GM12878 (cell line): Measurements from ENCODE around the gene IGFALS. TPM values are rescaled to one million over a fixed set of nuclear protein-coding genes. Genes with fewer than 3 reads are reported as not detected.
A peak's percentile ranks its signal among the peaks of the same experiment; 100 is the strongest.

Source experiments
- ATAC-seq: fragments of 200-7000 bp; cut with Tn5 transposase; 3 replicates; pipeline ENCODE4 v1.9.1; 2020; ENCODE audit warnings: mild to moderate bottlenecking, moderate library complexity
- BruUV-seq: library from RNA; stranded (reverse); fragments of 400-500 nt; replicated peaks from 2 replicates; lab custom pipeline; 2021; lab: Mats Ljungman, UMichigan
- CTCF ChIA-PET: fragments of 300-600 bp; sonication (Branson Sonifier 250); formaldehyde crosslinking; extraction: SDS; loops from one replicate; lab custom pipeline; 2021; ENCODE audit warnings: inconsistent platforms; lab: Yijun Ruan, JAX
- POLR2A ChIA-PET: fragments of 350-600 bp; formaldehyde crosslinking; extraction: SDS; loops from one replicate; lab custom pipeline; 2021; ENCODE audit warnings: inconsistent platforms; lab: Charles Lee
- RAD21 ChIA-PET: fragments of 300-600 bp; sonication (Branson Sonifier 250); formaldehyde crosslinking; loops from one replicate; lab custom pipeline; 2023; ENCODE audit warnings: antibody characterized with exemption; ENCODE audit not compliant: unreplicated experiment; lab: Charles Lee
- SMC1A ChIA-PET: fragments of 300-600 bp; sonication (Branson Sonifier 250); formaldehyde crosslinking; loops from one replicate; lab custom pipeline; 2023; ENCODE audit not compliant: unreplicated experiment, uncharacterized antibody; lab: Charles Lee
- DNase-seq: peaks from one replicate; pipeline ENCODE4 v3.0.0-alpha.2; 2011; ENCODE audit warnings: low read depth, low spot score
- FAIRE-seq: peaks from 3 replicates; lab custom pipeline; 2011; peaks lifted over from hg19 to GRCh38; lab: Jason Lieb, UNC
- H2AFZ ChIP-seq: 2 replicates; pipeline ENCODE4 v1.6.0; 2011; ENCODE audit warnings: low read depth, low read length, control low read depth; ENCODE audit not compliant: control insufficient read depth
- H3K27ac ChIP-seq: 2 replicates; pipeline ENCODE4 v1.5.1; 2011; ENCODE audit warnings: control low read depth; ENCODE audit not compliant: control insufficient read depth, insufficient read depth
- H3K27me3 ChIP-seq, 2 experiments: replicated peaks in 1 of 2; 2 replicates each; pipeline versions ENCODE4 v1.6.0 to v1.6.1; 2011; ENCODE audit warnings: low read length in 1 of 2; ENCODE audit not compliant: control insufficient read depth in 2 of 2, insufficient read depth in 2 of 2
- H3K36me3 ChIP-seq, 2 experiments: 2 replicates each; pipeline ENCODE4 v1.5.1; 2011; ENCODE audit warnings: low read length in 1 of 2; ENCODE audit not compliant: control insufficient read depth in 2 of 2, insufficient read depth in 2 of 2
- H3K4me1 ChIP-seq: 2 replicates; pipeline ENCODE4 v1.6.1; 2011; ENCODE audit warnings: mild to moderate bottlenecking, low read length, moderate library complexity, mixed read lengths; ENCODE audit not compliant: control insufficient read depth, insufficient read depth
- H3K4me2 ChIP-seq: 2 replicates; pipeline ENCODE4 v1.6.0; 2011; ENCODE audit warnings: control low read depth; ENCODE audit not compliant: control insufficient read depth, insufficient read depth
- H3K4me3 ChIP-seq: fragments of 200-600 bp; sonication (generic); 2 replicates; pipeline ENCODE4 v1.5.1; 2016
- H3K79me2 ChIP-seq: 2 replicates; pipeline ENCODE4 v1.6.0; 2011; ENCODE audit warnings: low read length; ENCODE audit not compliant: control insufficient read depth, insufficient read depth
- H3K9ac ChIP-seq: 2 replicates; pipeline ENCODE4 v1.8.0; 2011; ENCODE audit warnings: low read length, control low read depth, mixed read lengths; ENCODE audit not compliant: control insufficient read depth, insufficient read depth
- H3K9me3 ChIP-seq: replicated peaks from 3 replicates; pipeline ENCODE4 v1.5.1; 2011; ENCODE audit warnings: mild to moderate bottlenecking, low read length; ENCODE audit not compliant: control insufficient read depth, insufficient read depth
- H4K20me1 ChIP-seq: 2 replicates; pipeline ENCODE4 v1.6.0; 2011; ENCODE audit not compliant: control insufficient read depth, insufficient read depth
- CHD2 ChIP-seq: IDR thresholded peaks from 2 replicates; pipeline ENCODE4 v1.6.1; 2011; ENCODE audit warnings: low read depth, low read length, improper control_type of control experiment, borderline replicate concordance
- FOS ChIP-seq: IDR thresholded peaks from 3 replicates; pipeline ENCODE4 v1.6.1; 2011; ENCODE audit warnings: borderline replicate concordance; ENCODE audit not compliant: insufficient read length; ENCODE audit errors: extremely low read depth
- HSF1 ChIP-seq: fragments of 150-350 bp; IDR thresholded peaks from 2 replicates; pipeline ENCODE4 v1.6.1; 2014; ENCODE audit warnings: mild to moderate bottlenecking, low read depth, low read length
- NR2F1 ChIP-seq: fragments of 450-650 bp; conservative IDR thresholded peaks from 2 replicates; pipeline ENCODE4 v1.6.1; 2017; ENCODE audit warnings: mild to moderate bottlenecking
- POLR2A ChIP-seq: IDR thresholded peaks from 2 replicates; pipeline ENCODE4 v1.6.1; 2011; ENCODE audit warnings: low read depth, mild to moderate bottlenecking, low read length
- SIN3A ChIP-seq: IDR thresholded peaks from 2 replicates; pipeline ENCODE4 v1.6.1; 2012; ENCODE audit warnings: low read depth, low read length, improper control_type of control experiment
- SREBF1 ChIP-seq: IDR thresholded peaks from 2 replicates; pipeline ENCODE4 v1.6.1; 2012; ENCODE audit warnings: mild to moderate bottlenecking, low read length
- SREBF2 ChIP-seq: IDR thresholded peaks from 2 replicates; pipeline ENCODE4 v1.6.1; 2012; ENCODE audit warnings: mild to moderate bottlenecking, low read length
- ZNF24 ChIP-seq: fragments of 450-650 bp; IDR thresholded peaks from 2 replicates; pipeline ENCODE4 v1.6.1; 2017; ENCODE audit warnings: antibody characterized with exemption, mild to moderate bottlenecking
- WGBS: methylation state at CpG from one replicate; pipeline ENCODE4 v1.1.6; 2016; ENCODE audit warnings: low lambda C conversion rate; ENCODE audit not compliant: insufficient replicate concordance, insufficient coverage; ENCODE audit errors: missing lambda C conversion rate; 5-methylcytosine and 5-hydroxymethylcytosine counted together
- in situ Hi-C: fragments of 300-500 bp; cut with MboI; formaldehyde crosslinking; loops from 9 replicates; pipeline ENCODE4 v1.14.3; 2018; ENCODE audit warnings: mixed read lengths
- intact Hi-C: fragments of 100-400 bp; cut with micrococcal nuclease; formaldehyde crosslinking; loops from one replicate; pipeline ENCODE4 v1.14.2; 2022; ENCODE audit not compliant: unreplicated experiment
- polyA plus RNA-seq, 11 experiments: library from polyadenylated mRNA; depleted of rRNA in 4 of 11; unstranded in 6 of 11; stranded (reverse) in 5 of 11; fragments of >200 nt; fragmentation: Nextera tagmentation in 4 of 11; fragmentation: Illumina TruSeq in 1 of 11; extraction: Ambion mirVana in 4 of 11; extraction: Trizol in 1 of 11; gene quantifications; 1 replicate in 1 of 11; 2 replicates in 10 of 11; pipeline versions ENCODE4 v1.2.1 to v1.2.3, GENCODE V29; 2011 to 2016; ENCODE audit warnings: inconsistent platforms in 2 of 11, missing spikeins in 2 of 11, low read depth in 1 of 11
- total RNA-seq, 4 experiments: library from RNA; depleted of rRNA in 3 of 4; stranded (reverse); fragments of >200 nt in 3 of 4; fragmentation: Illumina TruSeq in 1 of 4; extraction: Trizol in 1 of 4; gene quantifications; 2 replicates each; pipeline versions ENCODE4 v1.2.1 to v1.2.3, GENCODE V29; 2013 to 2021

Gene IGFALS
- total and polyA plus RNA-seq, 10 of the 15 experiments (the other 5 are each of a cell fraction or from before 2014, with no cell fraction given): 0.04 to 0.11 TPM; not detected in 8

GRCh38 chr16:1766231-1766630, 27.3 kb downstream of the IGFALS start:
- Histone ChIP-seq H3K27me3 (no peaks in the 10 kb centered on the region), H4K20me1 (no peaks in the 10 kb centered on the region), H3K4me1 (peaks cover 4% of the 10 kb centered on the region), H3K9me3 (no peaks in the 10 kb centered on the region), H3K36me3 (peaks cover 0 to 27% of the 10 kb centered on the region in 2 experiments; a peak in 3 of 4 replicates), H3K9ac (no peak overlapping the region), H2AFZ (no peak overlapping the region), H3K4me2 (no peak overlapping the region), H3K4me3 (no peak overlapping the region), H3K27ac (no peak overlapping the region), H3K79me2 (peaks cover 10% of the 10 kb centered on the region)
- ChIA-PET RAD21 (no interaction called here), POLR2A (interaction anchor here (0.5 kb wide), 1 partner anchor 169 kb away, joined by 3 read pairs; no protein-coding TSS in a partner anchor), CTCF (no interaction called here), SMC1A (no interaction called here)
- no peak for ATAC-seq
- BruUV-seq: TSS peak; percentile 43
- 98% methylated on average over 14 of the region's 19 CpGs for WGBS
- in situ Hi-C loops: no loop called here
- no peak for FAIRE-seq
- intact Hi-C loops: no loop called here
- TF ChIP-seq ZNF24 (no peak), NR2F1 (no peak), POLR2A (peak; percentile 6; the same call in 1 of the 2 replicates), SREBF1 (no peak), SIN3A (no peak), FOS (no peak), CHD2 (no peak), SREBF2 (no peak), HSF1 (no peak)
- no peak for DNase-seq
